ENCODE data around the gene RNU11. TPM values are rescaled to one million over a fixed set of nuclear protein-coding genes. Genes with fewer than 3 reads are reported as not detected.
"Not testable (repeated sequence)": the region's sequence is repeated elsewhere in the genome, so short reads cannot be mapped to it uniquely, and the experiment has no call there.

RNU11 gene
- polyA plus RNA-seq, 2 of the 4 experiments (the other 2 are of a cell fraction): not detected

GRCh38 chr1:28653870-28654269 lies 5.5 kb downstream of the RNU11 start:
- 45% methylated on average over 3 of the region's 3 CpGs for WGBS (ENCODE audit: missing lambda C conversion rate)
- H3K4me3 ChIP-seq, CTCF ChIA-PET, H3K4me2 ChIP-seq, H3K27ac ChIP-seq, H3K4me1 ChIP-seq, POLR2A ChIA-PET, FAIRE-seq, H3K9me3 ChIP-seq: not testable (repeated sequence)
- ATAC-seq: peak in 1 of 2 experiments; percentile 55; a peak in 3 of 6 replicates
- peak in 1 of 2 experiments; percentile 56 for DNase-seq (ENCODE audit: low read depth in 1 of 2, low spot score in 1 of 2)
- TF ChIP-seq RAD21 (conservative IDR thresholded peaks at IDR 0.05 in 1 of 2, IDR thresholded peaks at IDR 0.05 in 1 of 2) (peak; percentile 21 to 60; a peak in 2 of 5 replicates), CTCF (IDR thresholded peaks at IDR 0.05) (peak; percentile 24; the same call in 2 of the 3 replicates)

DNA sequence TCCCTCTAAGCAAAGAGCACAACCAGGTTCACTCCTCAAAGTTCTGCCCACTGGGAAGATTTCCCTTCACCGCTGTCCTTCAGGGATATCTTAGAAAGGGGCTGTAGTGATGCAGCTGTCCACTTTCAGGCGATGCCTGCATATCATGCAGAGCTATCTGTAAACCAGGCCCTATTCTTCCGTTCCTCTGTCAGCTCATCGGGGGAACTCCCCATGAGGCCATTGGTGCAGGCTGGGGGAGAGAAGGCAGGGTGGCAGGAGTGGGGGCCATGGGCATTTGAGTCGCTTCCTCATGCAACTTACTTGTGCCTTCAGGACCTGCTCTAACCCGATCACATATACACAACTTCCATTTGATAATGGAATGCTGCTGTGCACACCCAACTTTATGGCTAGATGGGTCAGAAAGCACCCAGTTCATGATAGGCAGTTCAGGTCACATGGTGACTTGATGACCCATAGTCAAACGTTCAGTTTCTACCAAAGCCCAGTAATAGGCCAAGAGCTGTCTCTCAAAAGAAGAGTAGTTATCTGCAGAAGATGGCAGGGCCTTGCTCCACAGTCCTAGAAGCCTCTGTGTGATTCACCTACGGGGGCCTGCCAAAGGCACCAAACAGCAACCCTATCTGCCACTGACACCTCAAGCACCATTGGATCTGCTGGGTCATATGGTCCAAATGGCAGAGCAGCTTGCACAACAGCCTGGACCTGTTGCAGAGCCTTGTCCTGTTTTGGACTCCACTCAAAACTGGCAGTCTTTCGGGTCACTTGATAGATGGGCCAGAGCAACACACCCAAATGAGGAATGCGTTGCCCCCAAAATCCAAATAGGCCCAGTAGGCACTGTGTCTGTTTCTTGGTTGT lies 7.3 kb downstream of the RNU11 start:
- CTCF ChIA-PET: interaction anchor here (0.6 to 0.7 kb wide), 2 partner anchors 13 to 115 kb away, joined by 3 to 4 read pairs; partner anchors contain the start of gene GMEB1
- not testable (repeated sequence) for H3K4me1 ChIP-seq; H3K4me2 ChIP-seq; FAIRE-seq; DNase-seq (ENCODE audit: low read depth in 1 of 2, low spot score in 1 of 2); H3K27ac ChIP-seq; ATAC-seq; H3K9me3 ChIP-seq; H3K4me3 ChIP-seq
- POLR2A ChIA-PET: interaction anchor here (0.5 to 0.9 kb wide), 2 partner anchors 7 to 21 kb away, joined by 6 to 8 read pairs; partner anchors contain the start of gene RNU11
- WGBS (ENCODE audit: missing lambda C conversion rate): 86% methylated on average over 9 of the region's 10 CpGs

GRCh38 chr1:28656335-28656734 lies 7.9 kb downstream of the RNU11 start:
- FAIRE-seq (no peak), DNase-seq (ENCODE audit: low read depth in 1 of 2, low spot score in 1 of 2) (no peak), ATAC-seq (no peak)
- no peak for TF ChIP-seq HOXB5 (CRISPR knock-in tag; IDR thresholded peaks at IDR 0.05)
- no peak for TF ChIP-seq RFX5 (IDR thresholded peaks at IDR 0.05)
- no peak for TF ChIP-seq HDAC2 (IDR thresholded peaks at IDR 0.05)
- TF ChIP-seq GATA3 (IDR thresholded peaks at IDR 0.05; ENCODE audit: borderline replicate concordance): no peak
- no peak for TF ChIP-seq ZC3H11A (IDR thresholded peaks at IDR 0.05)
- TF ChIP-seq POLR2AphosphoS2 (conservative IDR thresholded peaks at IDR 0.05; ENCODE audit: low read length): no peak
- TF ChIP-seq CHD2 (IDR thresholded peaks at IDR 0.05; ENCODE audit: low read length, partially characterized antibody): no peak
- TF ChIP-seq RARB (CRISPR knock-in tag; IDR thresholded peaks at IDR 0.05): no peak
- no peak for TF ChIP-seq POLR2A (IDR thresholded peaks at IDR 0.05; ENCODE audit: low read length)
- no peak for TF ChIP-seq HOXB13 (CRISPR knock-in tag; IDR thresholded peaks at IDR 0.05; ENCODE audit: low read depth)
- no peak for TF ChIP-seq KDM5A (IDR thresholded peaks at IDR 0.05)
- TF ChIP-seq JUN (IDR thresholded peaks at IDR 0.05): no peak
- no peak for TF ChIP-seq FOSL2 (IDR thresholded peaks at IDR 0.05)
- TF ChIP-seq FOSL2 (CRISPR knock-in tag; IDR thresholded peaks at IDR 0.05): no peak
- no peak for TF ChIP-seq EHF (CRISPR knock-in tag; IDR thresholded peaks at IDR 0.05)
- TF ChIP-seq, protein P1, sequence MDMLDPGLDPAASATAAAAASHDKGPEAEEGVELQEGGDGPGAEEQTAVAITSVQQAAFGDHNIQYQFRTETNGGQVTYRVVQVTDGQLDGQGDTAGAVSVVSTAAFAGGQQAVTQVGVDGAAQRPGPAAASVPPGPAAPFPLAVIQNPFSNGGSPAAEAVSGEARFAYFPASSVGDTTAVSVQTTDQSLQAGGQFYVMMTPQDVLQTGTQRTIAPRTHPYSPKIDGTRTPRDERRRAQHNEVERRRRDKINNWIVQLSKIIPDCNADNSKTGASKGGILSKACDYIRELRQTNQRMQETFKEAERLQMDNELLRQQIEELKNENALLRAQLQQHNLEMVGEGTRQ (IDR thresholded peaks at IDR 0.05): no peak
- TF ChIP-seq BHLHE40 (IDR thresholded peaks at IDR 0.05; ENCODE audit: low read depth, low read length): no peak
- TF ChIP-seq MAZ (IDR thresholded peaks at IDR 0.05; ENCODE audit: borderline replicate concordance, low read depth, low read length): no peak
- TF ChIP-seq, protein P2, sequence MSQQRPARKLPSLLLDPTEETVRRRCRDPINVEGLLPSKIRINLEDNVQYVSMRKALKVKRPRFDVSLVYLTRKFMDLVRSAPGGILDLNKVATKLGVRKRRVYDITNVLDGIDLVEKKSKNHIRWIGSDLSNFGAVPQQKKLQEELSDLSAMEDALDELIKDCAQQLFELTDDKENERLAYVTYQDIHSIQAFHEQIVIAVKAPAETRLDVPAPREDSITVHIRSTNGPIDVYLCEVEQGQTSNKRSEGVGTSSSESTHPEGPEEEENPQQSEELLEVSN (IDR thresholded peaks at IDR 0.05; ENCODE audit: borderline replicate concordance, low read depth): no peak
- CTCF ChIA-PET: interaction anchor here (0.7 to 1.3 kb wide), 2 partner anchors 80 to 221 kb away, joined by 3 read pairs; no protein-coding TSS in a partner anchor
- no peak overlapping the region for H3K4me3 ChIP-seq
- no peaks in the 10 kb centered on the region for H3K4me1 ChIP-seq
- POLR2A ChIA-PET: interaction anchor here (0.5 to 0.9 kb wide), 2 partner anchors 8 to 22 kb away, joined by 6 to 8 read pairs; partner anchors contain the start of gene RNU11
- 81% methylated on average over 6 of the region's 6 CpGs for WGBS (ENCODE audit: missing lambda C conversion rate)
- H3K9me3 ChIP-seq: no peaks in the 10 kb centered on the region
- H3K27ac ChIP-seq: no peak overlapping the region
- H3K4me2 ChIP-seq: no peak overlapping the region

Measured in A549 (cell line).